ENCODE data around the gene ZAP70.
"Not testable (repeated sequence)": the region's sequence is repeated elsewhere in the genome, so short reads cannot be mapped to it uniquely, and the experiment has no call there.

Gene ZAP70

DNA sequence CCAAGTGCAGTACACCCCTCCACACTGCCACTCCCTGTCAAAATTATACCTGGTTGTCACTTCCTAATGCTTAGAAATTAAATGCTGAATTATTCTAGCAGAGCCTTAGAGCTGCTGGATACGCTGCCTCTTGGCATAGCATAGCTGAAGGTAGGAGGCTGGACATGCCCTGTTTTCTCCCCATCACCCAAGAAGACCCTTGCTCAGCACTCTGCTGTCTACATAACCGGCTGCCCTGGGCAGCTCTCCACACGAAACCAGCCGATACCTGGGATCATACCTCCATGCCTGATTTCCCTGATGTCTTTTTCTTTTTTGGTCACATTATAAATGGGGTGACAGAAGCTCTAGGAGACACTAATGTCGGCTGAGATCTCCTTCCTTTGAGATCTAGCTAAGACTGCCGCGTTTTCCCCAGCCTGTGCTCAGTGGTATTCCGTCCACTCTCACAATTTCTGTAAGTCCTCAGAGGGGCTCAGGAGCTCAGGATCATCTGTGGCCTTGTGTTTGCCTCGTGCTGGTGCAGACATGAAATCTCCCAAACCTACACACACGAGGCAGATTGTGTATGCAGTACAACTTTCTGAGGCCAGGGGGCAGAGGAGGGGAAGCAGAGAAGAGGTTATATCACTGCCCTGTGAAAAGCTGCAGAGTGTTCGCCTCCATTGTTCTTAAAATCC is 13.5 kb upstream of the ZAP70 start:
- DNase-seq, result peak; percentile 80 to 81

DNA sequence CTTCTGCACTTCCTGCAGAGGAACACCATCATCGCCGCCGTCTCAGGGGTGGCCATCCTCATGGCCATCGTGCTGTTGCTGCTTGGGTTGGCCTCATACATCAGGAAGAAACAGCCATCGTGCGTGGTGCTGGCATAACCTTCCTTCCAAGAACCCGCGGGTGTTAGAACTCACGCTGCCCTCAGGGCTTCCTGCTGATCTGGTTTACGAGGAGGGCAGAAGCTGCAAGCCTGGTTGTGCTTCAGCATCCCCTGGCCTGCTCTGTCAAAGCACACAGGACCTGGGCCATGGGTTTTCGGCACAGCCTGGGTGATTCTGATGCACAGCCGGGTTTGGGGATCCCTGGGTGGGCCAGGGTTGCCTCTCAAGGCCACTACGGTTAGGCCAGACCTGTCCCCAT is 12.2 kb upstream of the ZAP70 start:
- no peak for DNase-seq

DNA sequence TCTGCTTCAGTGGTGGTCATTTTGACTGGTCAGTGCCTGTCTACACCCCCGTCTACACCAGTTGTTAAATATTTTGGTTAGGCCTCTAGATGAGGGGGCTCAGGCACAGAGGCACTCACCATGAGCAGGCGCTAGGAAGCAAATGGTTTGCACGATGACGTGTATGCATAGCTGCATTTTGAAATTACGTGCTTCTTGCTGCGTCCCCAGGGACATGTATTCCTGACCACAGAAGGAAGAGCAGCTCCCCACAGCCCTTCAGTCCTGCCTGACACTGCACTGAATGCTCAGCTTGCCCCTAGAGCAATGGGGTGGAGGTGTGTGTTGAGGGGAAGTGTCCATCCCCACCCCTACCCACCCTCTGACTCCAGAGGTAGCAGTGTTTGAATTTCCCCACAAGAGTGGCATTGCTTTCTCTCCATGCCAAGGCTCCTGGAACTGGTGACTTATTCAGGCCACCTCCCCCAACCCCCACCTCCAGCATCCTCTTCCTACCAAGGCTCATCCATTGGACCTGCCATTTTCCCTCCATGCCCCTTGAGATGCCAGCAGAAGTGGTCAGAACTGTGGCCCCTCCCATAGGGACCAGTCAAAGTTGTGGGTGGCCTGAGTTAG is 11.4 kb upstream of the ZAP70 start:
- no peak for DNase-seq

DNA sequence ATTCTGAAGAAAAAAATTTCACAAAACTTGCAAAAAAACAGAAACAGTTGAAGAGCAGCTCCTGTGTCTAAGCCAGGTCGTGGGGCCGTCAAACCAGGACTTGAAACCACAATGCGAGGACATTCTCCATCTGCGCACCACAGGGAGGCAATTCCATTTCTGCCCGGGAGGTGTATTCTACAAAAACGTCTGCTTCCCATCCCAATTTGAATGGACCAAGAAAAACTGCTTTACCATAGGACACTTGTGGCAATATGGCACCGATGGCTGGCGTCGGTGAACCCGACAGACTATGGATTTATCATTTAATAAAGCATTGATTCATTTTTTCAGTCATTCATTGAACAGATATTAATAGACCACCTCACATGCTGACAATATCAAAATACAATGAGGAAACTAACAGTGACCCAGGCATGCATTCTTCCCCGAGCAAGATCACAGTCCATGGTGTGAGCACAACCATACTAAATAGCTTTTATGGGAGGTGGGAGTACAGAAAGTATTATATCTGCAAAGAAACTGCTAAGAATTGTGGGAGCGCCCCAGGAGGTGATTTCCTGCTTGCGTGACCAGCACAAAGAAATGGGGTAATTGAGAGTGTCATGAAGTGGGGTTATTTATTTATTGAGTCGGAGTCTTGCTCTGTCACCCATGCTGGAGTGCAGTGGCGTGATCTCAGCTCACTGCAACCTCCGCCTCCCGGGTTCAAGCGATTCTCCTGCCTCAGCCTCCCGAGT is 10.5 kb upstream of the ZAP70 start:
- no peak for DNase-seq

DNA sequence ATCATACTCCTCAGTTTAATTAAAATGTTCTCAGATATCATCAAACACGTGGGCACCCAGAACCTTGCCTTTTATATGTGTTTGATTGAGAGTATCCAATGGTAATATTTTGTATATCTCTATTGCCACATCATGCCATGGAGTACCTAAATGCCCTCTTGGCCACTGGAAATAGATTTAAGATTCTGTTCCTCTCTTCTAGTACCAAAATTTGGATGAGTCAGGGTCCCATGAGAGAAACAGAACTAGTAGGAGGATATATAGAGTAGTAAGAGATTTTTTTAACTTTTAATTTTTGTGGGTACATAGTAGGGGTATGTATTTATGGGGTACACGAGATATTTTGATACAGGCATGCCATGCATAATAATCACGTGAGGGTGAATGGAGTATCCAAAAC is 9.6 kb upstream of the ZAP70 start:
- no peak for DNase-seq

DNA sequence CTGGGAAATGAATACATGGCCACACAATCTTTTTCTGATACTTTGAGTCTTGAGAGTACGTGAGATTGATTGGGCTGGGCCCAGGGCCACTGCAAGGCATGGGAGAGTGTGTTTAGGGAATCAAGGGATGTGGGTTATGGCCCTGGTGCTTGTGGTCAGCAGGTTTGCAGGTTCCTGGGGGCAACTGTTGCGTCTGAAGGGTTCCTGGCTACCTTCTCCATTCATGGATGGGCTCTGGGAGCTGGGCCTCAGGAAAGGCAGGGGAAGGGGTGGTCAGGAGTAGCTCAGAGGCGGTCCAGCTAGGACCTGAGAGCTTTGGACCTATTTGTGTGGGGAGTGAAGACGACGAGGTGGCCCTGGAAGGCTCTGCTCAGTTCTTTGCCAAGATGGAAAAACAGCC is 8.4 kb upstream of the ZAP70 start:
- no peak for DNase-seq

DNA sequence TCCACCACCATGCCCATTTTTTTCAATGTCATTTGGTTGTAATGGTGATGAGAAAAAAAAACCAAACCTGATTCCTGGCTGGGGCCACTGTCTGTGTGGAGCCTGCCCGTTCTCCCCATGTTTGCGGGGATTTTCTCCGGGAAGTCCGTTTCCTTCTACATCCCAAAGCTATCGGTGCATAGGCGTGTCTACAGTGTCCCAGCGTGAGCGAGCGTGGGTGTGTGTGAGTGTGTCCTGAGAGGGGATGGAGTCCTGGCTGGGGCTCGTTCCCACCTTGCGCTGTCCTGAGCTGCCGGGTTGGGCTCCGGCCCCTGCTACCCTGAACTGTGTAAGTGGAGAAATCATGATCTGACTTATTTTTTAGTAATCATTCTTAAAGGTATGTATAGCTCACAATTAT is 7.3 kb upstream of the ZAP70 start:
- peak; percentile 2 to 5 for DNase-seq

DNA sequence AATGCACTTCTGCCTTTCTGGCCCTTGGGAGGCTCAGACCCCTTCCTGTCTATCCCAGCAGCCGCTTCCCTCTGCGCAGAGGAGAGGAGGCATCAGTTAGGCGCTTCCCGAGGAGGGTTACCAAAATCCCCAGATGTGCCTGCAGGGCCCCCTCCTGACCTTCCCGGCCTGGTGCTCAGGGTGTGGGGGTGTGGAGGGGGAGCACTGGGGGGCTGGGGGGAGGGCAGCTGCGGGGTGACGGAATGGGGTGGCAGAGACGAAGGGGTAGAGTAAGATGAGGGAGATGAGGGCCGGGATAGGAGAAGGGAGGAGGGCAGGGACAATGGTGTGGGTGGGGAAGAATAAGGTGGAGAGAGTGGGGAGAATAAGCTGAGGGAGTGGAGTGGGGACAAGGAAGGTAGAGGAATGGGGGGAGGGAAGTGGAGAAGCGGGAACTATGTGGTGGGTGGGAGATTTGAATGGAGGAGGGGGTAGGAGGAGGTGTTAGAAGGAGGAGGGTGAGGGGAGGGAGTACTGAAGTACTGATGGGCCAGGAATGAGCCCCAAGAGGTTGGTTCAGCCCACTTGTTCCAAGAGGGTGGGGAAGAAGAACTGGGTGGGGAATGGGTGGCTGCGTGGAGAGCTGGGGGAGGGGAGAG is 6.5 kb upstream of the ZAP70 start:
- DNase-seq, result peak; percentile 6 to 14

DNA sequence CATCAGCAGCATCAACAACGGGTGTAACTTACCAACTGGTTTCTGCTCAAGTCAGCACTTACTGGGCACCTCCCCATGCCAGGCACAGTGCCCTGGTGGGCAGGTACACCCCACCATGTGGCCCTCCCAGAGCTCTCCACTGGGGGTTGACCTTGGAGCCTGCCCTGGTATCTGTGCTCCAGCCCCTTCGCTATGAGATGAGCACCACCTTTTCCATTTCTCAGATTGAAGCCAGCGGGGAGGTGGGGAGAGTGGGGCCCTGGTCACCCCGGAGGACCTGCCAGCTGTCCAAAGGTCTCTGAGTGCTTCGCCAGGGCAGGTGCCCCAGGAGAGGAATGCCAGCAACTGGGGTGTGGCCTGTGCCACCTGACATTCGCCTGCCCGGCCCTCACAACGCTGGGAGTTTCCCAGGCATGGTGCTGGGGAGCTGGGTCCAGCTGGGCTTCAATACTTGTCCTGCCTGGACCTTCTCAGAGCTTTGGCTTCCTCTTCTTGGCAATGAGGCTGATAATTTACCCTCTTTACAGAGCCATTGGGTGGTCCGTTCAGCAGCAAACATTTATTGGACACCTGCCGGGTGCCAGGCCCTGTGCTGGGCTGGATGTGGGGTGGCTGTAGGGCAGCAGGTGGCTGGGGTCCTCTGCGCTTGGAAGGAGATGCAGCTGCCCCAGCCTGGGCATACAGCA is 5.9 kb upstream of the ZAP70 start:
- DNase-seq, result peak; percentile 1 to 12

DNA sequence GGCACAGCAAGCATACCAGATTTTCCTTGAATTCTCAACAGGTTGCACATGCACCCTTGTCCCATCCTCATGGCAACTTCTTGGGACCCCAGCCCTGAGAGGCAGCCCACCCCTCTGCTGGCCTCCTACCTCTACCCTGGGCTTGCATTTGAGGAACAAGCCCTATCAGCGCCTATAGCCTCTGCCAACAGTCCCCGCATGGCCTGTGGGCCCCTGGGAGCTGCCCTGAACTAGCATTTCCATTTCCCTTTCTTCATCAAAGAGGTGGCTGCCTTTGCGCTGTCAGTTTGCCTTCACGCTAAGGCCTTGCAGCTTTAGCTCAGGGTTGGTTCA is 5.4 kb upstream of the ZAP70 start:
- DNase-seq, result no peak

DNA sequence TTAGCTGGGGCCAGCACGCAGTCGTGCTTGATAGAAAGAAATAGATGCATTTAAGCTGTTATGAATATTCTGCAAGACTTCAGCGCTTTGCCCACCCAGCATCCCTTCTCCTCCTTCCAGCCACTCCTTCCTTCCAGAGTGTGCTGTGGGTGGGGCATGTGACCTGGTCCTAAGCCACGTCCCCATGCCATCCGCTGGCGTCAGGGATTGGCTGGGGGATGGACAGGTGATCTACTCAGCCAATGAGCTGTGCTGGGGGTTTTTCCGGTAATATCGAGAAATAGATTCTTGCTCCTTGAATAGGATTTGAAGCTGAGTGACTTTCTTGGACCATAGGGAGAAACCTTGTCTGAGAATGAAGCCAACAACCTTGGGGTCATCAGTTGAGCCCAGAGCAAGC is 4.8 kb upstream of the ZAP70 start:
- no peak for DNase-seq

DNA sequence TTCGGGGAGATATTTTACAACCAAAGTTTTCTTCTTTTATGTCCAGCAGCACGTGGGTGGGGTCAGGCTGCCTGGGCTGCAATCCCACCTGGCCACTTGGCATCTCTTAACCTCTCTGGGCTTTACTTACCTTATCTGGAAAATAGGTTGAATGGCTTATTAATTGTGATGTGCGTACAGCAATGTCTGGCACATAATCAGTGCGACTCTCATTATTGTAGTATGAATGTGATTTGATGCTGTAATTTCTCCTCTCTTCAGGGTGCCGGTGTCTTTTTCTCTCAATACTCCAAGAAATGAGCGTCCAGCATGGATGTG is 2.0 kb upstream of the ZAP70 start:
- no peak for DNase-seq

DNA sequence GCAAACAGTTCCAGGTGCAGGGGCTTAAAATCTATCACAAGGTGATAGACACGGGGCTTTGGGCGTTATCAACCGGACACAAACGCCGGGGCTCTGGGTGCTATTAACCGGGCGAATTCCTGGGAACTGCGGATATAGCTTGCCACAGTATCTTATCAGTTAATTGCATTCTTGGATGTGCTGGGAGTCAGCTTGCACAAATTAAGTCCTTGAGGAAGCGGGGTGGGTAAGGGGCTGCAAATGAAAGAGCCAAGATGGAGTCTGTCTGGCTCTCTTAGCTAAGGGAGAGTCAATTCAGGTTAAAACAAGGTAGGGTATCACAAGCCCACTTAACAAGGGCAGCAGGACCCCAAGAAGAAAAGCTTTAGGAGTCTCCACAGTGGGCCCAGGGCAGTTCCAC is 1.2 kb upstream of the ZAP70 start:
- DNase-seq, result not testable (repeated sequence)

DNA sequence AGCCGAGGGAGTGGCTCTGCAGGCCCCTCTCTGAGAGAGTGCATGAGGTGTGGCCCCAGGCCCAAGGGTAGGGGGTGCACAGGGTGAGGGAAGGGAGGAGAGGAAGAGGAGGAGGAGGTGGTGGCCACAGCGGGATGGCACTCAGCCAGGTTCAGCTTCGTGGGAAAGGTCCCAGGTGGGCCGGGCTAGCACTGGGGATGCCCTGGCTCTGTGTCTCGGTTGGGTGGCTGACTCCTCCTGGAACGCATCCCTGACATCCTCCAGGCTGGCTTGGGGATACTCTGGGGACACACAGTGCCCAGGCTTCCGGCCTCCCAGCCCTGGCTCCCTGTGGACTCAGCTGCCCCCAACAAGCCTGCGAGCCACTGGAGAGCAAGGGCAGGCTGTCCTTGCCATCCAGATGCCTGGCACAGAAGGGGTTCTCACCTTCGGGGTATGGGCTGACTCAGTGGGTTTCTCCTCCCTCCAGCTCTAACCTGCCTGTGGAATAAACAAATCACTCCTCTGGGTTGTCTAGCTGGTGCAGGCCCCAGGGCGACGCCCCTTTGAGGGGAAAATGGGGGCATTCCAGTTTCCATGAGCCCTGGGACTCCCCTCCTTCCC is 582 bp upstream of the ZAP70 start:
- DNase-seq, result no peak

DNA sequence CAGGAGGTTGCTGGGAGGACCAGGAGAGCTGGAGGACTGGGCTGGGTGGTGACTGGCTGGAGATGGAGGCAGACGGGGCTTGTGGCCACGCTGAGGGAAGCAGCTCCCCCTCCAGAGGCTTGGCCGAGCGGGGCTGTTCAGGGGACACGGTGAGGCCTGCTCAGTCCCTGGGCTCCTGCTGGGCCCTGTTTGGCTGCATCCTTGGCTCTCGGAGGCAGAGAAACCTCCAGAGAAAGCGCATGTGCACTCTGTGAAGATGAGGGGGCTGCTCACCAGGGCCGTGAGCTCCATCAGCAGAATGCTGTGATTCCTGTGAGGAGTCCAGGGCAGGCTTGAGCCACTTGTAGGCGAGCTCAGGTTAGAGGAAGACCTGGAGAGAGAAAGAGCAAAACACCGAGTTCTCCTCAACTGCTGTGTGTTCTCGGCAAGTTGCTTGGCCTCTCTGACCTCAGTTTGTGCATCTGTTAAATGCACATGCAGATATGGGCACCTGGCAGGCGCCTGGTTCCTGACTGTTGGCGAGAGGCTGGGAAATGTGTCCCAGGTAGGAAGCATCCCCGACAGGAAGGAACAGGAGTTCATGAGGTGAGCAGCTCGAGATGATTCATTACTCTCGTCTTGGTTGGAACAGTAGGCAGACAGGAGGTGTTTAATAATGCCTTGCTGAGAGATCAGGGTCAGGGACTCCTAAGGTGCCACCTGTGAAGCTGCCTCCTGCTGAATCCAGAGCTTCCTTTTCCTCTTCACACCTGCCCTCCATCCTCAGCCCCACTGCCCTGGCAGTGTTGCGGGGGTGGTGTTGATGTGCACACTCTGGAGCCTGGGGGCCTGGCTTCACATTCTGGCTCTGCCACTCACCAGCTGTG is 941 bp downstream of the ZAP70 start:
- peak; percentile 64 to 67 for DNase-seq

DNA sequence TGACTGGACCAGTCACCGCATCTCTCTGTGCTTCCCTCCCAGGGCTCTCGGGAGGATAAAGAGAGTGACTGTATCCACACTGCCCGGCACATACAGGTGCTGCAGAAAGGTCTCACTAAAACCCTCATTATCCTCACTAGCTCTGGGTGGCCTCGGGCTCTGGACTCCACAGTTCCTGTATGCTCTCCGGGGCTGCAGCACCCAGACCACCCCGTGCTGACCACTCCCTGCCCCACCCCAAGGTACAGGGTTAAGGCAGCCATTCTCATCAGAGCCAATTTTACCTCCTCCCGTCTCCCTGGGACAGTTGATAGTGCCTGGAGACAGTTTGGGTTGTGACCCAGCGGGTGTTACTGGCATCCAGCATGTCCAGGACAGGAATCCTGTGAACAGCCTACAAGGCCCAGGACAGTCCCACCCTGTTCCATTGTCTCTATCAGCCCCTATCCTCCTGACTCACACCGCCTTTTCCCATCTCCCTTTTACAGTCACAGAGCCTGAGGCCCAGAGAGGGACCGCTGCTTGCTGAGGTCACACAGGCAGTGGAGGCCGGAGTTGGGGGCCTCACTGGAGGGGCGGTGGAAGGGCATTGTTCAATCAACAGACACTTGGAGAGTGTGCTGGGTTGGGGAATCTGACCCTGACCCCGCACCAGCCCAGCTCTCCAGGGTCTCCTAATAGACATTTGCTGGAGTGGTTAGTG is 1.7 kb downstream of the ZAP70 start:
- no peak for DNase-seq

DNA sequence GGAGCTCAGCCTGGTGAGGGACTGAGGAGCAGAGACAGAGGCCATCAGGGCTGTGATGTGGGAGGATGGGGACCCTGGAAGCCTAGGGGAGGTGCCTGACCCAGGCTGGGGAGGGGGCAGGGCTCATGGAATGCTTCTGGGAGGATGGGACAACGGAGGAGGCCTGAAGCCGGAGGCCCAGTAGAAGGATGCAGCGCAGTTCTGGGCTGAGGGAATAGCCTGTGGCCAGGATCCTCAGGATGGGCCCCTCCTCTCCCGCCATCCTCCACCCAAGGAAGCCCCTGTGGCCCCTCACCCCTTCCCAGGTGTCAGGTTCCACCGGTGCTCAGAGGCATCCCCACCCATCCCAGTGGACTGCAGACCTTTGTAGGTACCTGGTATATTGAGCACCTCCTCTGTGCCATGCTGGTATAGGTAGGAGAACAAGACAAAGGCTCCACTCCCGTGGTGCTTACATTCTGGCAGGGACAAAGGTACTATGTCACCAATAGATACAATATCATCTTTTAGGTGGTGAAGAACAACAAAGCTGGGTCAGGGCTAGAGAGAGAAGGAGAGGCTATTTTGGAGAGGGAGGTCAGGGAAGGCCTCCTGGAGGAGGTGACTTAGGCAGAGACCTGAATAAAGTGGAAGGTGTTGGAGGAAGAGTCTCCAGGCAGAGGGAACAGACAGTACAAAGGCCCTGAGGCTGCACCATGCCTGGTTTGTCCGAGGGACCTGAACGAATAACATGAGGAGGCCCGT is 2.7 kb downstream of the ZAP70 start:
- no peak for DNase-seq

DNA sequence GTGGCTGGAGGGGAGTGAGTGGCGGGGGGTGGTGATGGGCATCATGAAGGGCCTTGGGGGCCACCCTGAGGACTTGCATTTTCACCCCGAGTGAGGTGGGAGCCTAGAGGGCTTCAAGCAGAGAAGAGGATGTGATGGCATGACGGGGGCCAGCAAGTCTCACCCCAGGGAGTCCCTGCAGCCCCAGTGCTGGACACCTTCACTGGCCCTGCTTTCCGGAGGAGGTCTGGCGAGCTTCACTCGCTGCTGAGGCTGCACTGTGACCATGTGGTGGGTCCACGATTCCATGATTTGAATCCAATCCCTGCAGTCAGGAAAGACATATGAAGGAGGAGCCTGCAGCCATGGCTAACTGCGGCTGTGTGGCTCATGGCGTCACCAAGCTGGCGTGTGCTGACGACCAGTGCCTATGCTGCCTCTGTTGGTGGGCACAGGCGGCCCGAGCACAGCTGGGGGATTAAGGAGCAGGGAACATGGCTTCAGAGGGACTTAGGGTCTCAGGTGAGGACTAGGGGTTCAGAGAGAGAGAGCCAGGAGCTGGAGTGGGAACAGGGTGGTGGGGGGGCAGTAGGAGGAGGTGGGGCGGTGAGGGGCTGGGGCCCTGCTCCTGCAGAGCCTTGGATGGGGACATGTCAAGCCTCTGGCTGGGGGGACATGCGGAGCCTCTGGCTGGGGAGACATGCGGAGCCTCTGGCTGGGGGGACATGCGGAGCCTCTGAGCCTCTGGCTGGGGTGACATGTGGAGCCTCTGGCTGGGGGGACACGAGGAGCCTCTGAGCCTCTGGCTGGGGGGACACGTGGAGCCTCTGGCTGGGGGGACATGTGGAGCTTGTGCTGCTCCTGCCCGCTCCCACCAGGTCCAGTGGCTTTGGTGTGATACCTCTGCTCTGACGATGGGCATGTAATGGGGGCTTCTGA is 3.6 kb downstream of the ZAP70 start:
- DNase-seq, result peak in 1 of 2 experiments; percentile 54

DNA sequence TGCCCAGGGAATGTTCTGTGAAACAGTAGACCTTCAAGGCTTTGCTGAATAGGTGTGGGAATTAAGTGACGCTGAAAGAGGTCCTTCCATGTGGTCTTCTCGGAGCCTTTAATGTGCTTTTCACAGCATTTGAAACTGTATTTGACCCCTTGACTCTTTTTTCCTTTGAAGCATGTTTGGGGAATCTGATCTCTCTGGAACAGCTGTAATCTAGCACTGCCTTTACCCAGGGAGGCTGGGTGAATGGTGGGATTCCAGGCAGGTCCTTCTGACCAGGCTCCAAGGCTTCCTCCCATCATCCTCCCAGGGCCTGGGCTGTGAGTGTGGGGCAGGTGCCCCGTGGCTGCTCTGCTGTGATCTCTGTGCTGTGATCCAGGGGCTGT is 4.2 kb downstream of the ZAP70 start:
- DNase-seq, result peak in 1 of 2 experiments; percentile 33

Data from activated T-cell treated with anti-CD3 and anti-CD28 coated beads, Interleukin-2, amount 50 U/mL, for 48 hours (primary cell).